Progenitor cell of endocrine pancreas (in vitro differentiated cells): Measurements from ENCODE around the gene SH3BP5. TPM values are rescaled to one million over a fixed set of nuclear protein-coding genes. Genes with fewer than 3 reads are reported as not detected.

Source experiments
- DNase-seq: peaks from one replicate; pipeline ENCODE4 v3.0.0; 2021; ENCODE audit warnings: low spot score; ENCODE audit not compliant: unreplicated experiment
- H3K27ac Mint-ChIP-seq: 2 replicates; pipeline ENCODE4 v1.8.0; 2021; ENCODE audit warnings: mild to moderate bottlenecking, moderate library complexity, mixed read lengths
- H3K27me3 Mint-ChIP-seq: 2 replicates; pipeline ENCODE4 v1.8.0; 2021; ENCODE audit warnings: mixed read lengths
- H3K36me3 Mint-ChIP-seq: 2 replicates; pipeline ENCODE4 v1.8.0; 2022; ENCODE audit warnings: mixed read lengths; ENCODE audit not compliant: insufficient read depth
- H3K4me1 Mint-ChIP-seq: 2 replicates; pipeline ENCODE4 v1.8.0; 2021; ENCODE audit warnings: low read depth, mixed read lengths
- H3K4me3 Mint-ChIP-seq: 2 replicates; pipeline ENCODE4 v1.8.0; 2021; ENCODE audit warnings: low read depth, mild to moderate bottlenecking, moderate library complexity, mixed read lengths
- H3K9me3 Mint-ChIP-seq: 2 replicates; pipeline ENCODE4 v1.8.0; 2021; ENCODE audit warnings: low read depth, mixed read lengths
- CTCF ChIP-seq: fragments of 200-600 bp; sonication (generic); IDR thresholded peaks from one replicate; pipeline ENCODE4 v1.5.0; 2021; ENCODE audit warnings: antibody characterized with exemption, mild to moderate bottlenecking; ENCODE audit not compliant: unreplicated experiment
- total RNA-seq: library from RNA; stranded (reverse); gene quantifications from 2 replicates; pipeline ENCODE4 v1.2.1, GENCODE V29; 2021

Gene SH3BP5
- total RNA-seq, 1 donor from 2014 or later: 11.6 TPM

GRCh38 chr3:15312550-15312949, 19.8 kb downstream of the SH3BP5 start:
- no peak overlapping the region for H3K27ac Mint-ChIP-seq

GRCh38 chr3:15310491-15311370, 21.7 kb downstream of the SH3BP5 start:
- Mint-ChIP-seq H3K36me3 (peaks cover under 1% of the 10 kb centered on the region), H3K4me3 (peak overlapping the region; percentile 14), H3K27me3 (no peaks in the 10 kb centered on the region), H3K9me3 (peaks cover under 1% of the 10 kb centered on the region), H3K27ac (peak overlapping the region; percentile 77), H3K4me1 (peaks cover 34% of the 10 kb centered on the region)
- TF ChIP-seq CTCF: no peak
- no peak for DNase-seq

More at GRCh38 chr3:15312550-15312949, 19.8 kb downstream of the SH3BP5 start:
- Mint-ChIP-seq H3K36me3 (no peaks in the 10 kb centered on the region), H3K4me1 (peaks cover 35% of the 10 kb centered on the region), H3K9me3 (no peaks in the 10 kb centered on the region), H3K27me3 (no peaks in the 10 kb centered on the region), H3K4me3 (no peak overlapping the region)
- TF ChIP-seq CTCF: no peak
- DNase-seq: no peak

GRCh38 chr3:15309662-15310335, 22.6 kb downstream of the SH3BP5 start:
- H3K4me3 Mint-ChIP-seq: no peak overlapping the region

GRCh38 chr3:15307580-15307979, 24.8 kb downstream of the SH3BP5 start:
- peaks cover 5% of the 10 kb centered on the region for H3K9me3 Mint-ChIP-seq
- DNase-seq: no peak
- no peaks in the 10 kb centered on the region for H3K27me3 Mint-ChIP-seq
- TF ChIP-seq CTCF: no peak
- no peak overlapping the region for H3K4me3 Mint-ChIP-seq
- peaks cover 36% of the 10 kb centered on the region for H3K4me1 Mint-ChIP-seq
- H3K27ac Mint-ChIP-seq: no peak overlapping the region
- peaks cover 4% of the 10 kb centered on the region for H3K36me3 Mint-ChIP-seq

More at GRCh38 chr3:15309662-15310335, 22.6 kb downstream of the SH3BP5 start:
- H3K27me3 Mint-ChIP-seq: no peaks in the 10 kb centered on the region
- peak overlapping the region; percentile 77 for H3K27ac Mint-ChIP-seq
- TF ChIP-seq CTCF: no peak
- peaks cover 5% of the 10 kb centered on the region for H3K9me3 Mint-ChIP-seq
- peaks cover 40% of the 10 kb centered on the region for H3K4me1 Mint-ChIP-seq
- H3K36me3 Mint-ChIP-seq: peaks cover 3% of the 10 kb centered on the region
- no peak for DNase-seq

- TF ChIP-seq CTCF: no peak
- Mint-ChIP-seq H3K36me3 (peaks cover 6% of the 10 kb centered on the region), H3K27me3 (no peaks in the 10 kb centered on the region), H3K9me3 (peaks cover 5% of the 10 kb centered on the region), H3K27ac (peak overlapping the region; percentile 37), H3K4me3 (no peak overlapping the region), H3K4me1 (peaks cover 33% of the 10 kb centered on the region)
- no peak for DNase-seq
Measured at GRCh38 chr3:15306979-15307359, 25.4 kb downstream of the SH3BP5 start.
